Kidney capillary endothelial cell (primary cell): ENCODE measurements around the gene AP1M1.
"Not testable (repeated sequence)": the region's sequence is repeated elsewhere in the genome, so short reads cannot be mapped to it uniquely, and the experiment has no call there.

ENCODE experiments used
- DNase-seq: peaks from one replicate; pipeline ENCODE4 v3.0.0-alpha.2; 2018; ENCODE audit warnings: low spot score

AP1M1 gene

GRCh38 chr19:16262618-16263017 is 64.9 kb downstream of the AP1M1 start:
- DNase-seq: no peak

- no peak for DNase-seq
Observed at GRCh38 chr19:16263141-16263761, 65.5 kb downstream of the AP1M1 start.

GRCh38 chr19:16265205-16265604 is 67.5 kb downstream of the AP1M1 start:
- no peak for DNase-seq

GRCh38 chr19:16265890-16266585 is 68.3 kb downstream of the AP1M1 start:
- DNase-seq: no peak

GRCh38 chr19:16266586-16266942 is 68.9 kb downstream of the AP1M1 start:
- DNase-seq: no peak

- no peak for DNase-seq
Observed at GRCh38 chr19:16268676-16269319, 71.1 kb downstream of the AP1M1 start.

GRCh38 chr19:16272945-16273344 is 75.2 kb downstream of the AP1M1 start:
- DNase-seq: no peak

- no peak for DNase-seq
Observed at GRCh38 chr19:16274447-16274846, 76.7 kb downstream of the AP1M1 start.

GRCh38 chr19:16280306-16280705 is 82.6 kb downstream of the AP1M1 start:
- no peak for DNase-seq

- no peak for DNase-seq
Observed at GRCh38 chr19:16281743-16282142, 84.0 kb downstream of the AP1M1 start.

GRCh38 chr19:16283210-16284061 is 85.7 kb downstream of the AP1M1 start:
- peak; percentile 93 for DNase-seq

- DNase-seq: no peak
Observed at GRCh38 chr19:16284505-16284904, 86.8 kb downstream of the AP1M1 start.

GRCh38 chr19:16285079-16285478 is 87.4 kb downstream of the AP1M1 start:
- not testable (repeated sequence) for DNase-seq

- no peak for DNase-seq
Observed at GRCh38 chr19:16285769-16286498, 88.2 kb downstream of the AP1M1 start.

- DNase-seq: peak; percentile 74
Observed at GRCh38 chr19:16288544-16288943, 90.8 kb downstream of the AP1M1 start.

- DNase-seq: no peak
Observed at GRCh38 chr19:16289594-16289993, 91.9 kb downstream of the AP1M1 start.

- peak; percentile 94 for DNase-seq
Observed at GRCh38 chr19:16290692-16291091, 93.0 kb downstream of the AP1M1 start.

GRCh38 chr19:16293118-16294091 is 95.7 kb downstream of the AP1M1 start:
- DNase-seq: no peak

- DNase-seq: no peak
Observed at GRCh38 chr19:16295057-16295456, 97.3 kb downstream of the AP1M1 start.
